Keratinocyte (primary cell): ENCODE data around the gene KCND2. TPM values are rescaled to one million over a fixed set of nuclear protein-coding genes. Genes with fewer than 3 reads are reported as not detected.

ENCODE experiments used
- DNase-seq: peaks from one replicate; pipeline ENCODE4 v3.0.0-alpha.2; 2011; ENCODE audit warnings: low read depth, missing footprints, low spot score
- FAIRE-seq: peaks from 2 replicates; lab custom pipeline; 2011; peaks lifted over from hg19 to GRCh38; lab: Jason Lieb, UNC
- H2AFZ ChIP-seq: 2 replicates; pipeline ENCODE4 v1.6.0; 2012; ENCODE audit warnings: low read length, control low read depth, inconsistent platforms; ENCODE audit not compliant: control insufficient read depth
- H3K27ac ChIP-seq: 2 replicates; pipeline ENCODE4 v1.5.1; 2011; ENCODE audit warnings: low read length; ENCODE audit not compliant: control insufficient read depth, insufficient read depth
- H3K27me3 ChIP-seq: 3 replicates; pipeline ENCODE4 v1.6.0; 2011; ENCODE audit warnings: low read length; ENCODE audit not compliant: control insufficient read depth, insufficient read depth; ENCODE audit errors: extremely low read depth
- H3K36me3 ChIP-seq, 2 experiments: 2 replicates in 1 of 2; 3 replicates in 1 of 2; pipeline ENCODE4 v1.5.1; 2011; ENCODE audit warnings: low read length in 2 of 2, mild to moderate bottlenecking in 1 of 2; ENCODE audit not compliant: control insufficient read depth in 2 of 2, insufficient read depth in 2 of 2; ENCODE audit errors: extremely low read depth in 1 of 2
- H3K4me1 ChIP-seq: 3 replicates; pipeline ENCODE4 v1.5.1; 2011; ENCODE audit warnings: low read length; ENCODE audit not compliant: control insufficient read depth, insufficient read depth; ENCODE audit errors: extremely low read depth
- H3K4me2 ChIP-seq: 3 replicates; pipeline ENCODE4 v1.6.0; 2011; ENCODE audit warnings: low read depth, low read length; ENCODE audit not compliant: control insufficient read depth, insufficient read depth; ENCODE audit errors: extremely low read depth
- H3K4me3 ChIP-seq, 3 experiments: fragments of 200-600 bp in 1 of 3; sonication (generic) in 1 of 3; 2 replicates in 2 of 3; 3 replicates in 1 of 3; pipeline ENCODE4 v1.5.1; 2011 to 2016; ENCODE audit warnings: low read length in 3 of 3, mild to moderate bottlenecking in 3 of 3, control low read depth in 2 of 3, inconsistent platforms in 1 of 3, low read depth in 1 of 3, mixed read lengths in 1 of 3, mixed run types in 1 of 3, moderate library complexity in 1 of 3; ENCODE audit not compliant: control insufficient read depth in 2 of 3, insufficient read depth in 2 of 3; ENCODE audit errors: extremely low read depth in 1 of 3
- H3K79me2 ChIP-seq: 2 replicates; pipeline ENCODE4 v1.6.0; 2012; ENCODE audit warnings: low read length; ENCODE audit not compliant: control insufficient read depth, insufficient read depth
- H3K9ac ChIP-seq: 3 replicates; pipeline ENCODE4 v1.6.0; 2011; ENCODE audit warnings: low read length; ENCODE audit not compliant: control insufficient read depth, insufficient read depth; ENCODE audit errors: extremely low read depth
- H3K9me1 ChIP-seq: 3 replicates; pipeline ENCODE4 v1.6.0; 2011; ENCODE audit warnings: low read length; ENCODE audit not compliant: control insufficient read depth, insufficient read depth; ENCODE audit errors: extremely low read depth
- H3K9me3 ChIP-seq: 2 replicates; pipeline ENCODE4 v1.5.1; 2012; ENCODE audit warnings: low read depth, low read length; ENCODE audit not compliant: control insufficient read depth
- H4K20me1 ChIP-seq: 3 replicates; pipeline ENCODE4 v1.6.0; 2011; ENCODE audit warnings: low read length; ENCODE audit not compliant: control insufficient read depth, insufficient read depth; ENCODE audit errors: extremely low read depth
- EZH2 ChIP-seq: IDR thresholded peaks from one replicate; pipeline ENCODE4 v1.6.1; 2012; ENCODE audit warnings: inconsistent platforms, mild to moderate bottlenecking, low read length, moderate library complexity
- dilution Hi-C: fragments of 300-500 bp; cut with MboI; formaldehyde crosslinking; loops from one replicate; pipeline ENCODE4 v1.7.0; 2020; ENCODE audit warnings: low sequenced_read_pairs; ENCODE audit not compliant: extremely low pct_ligation_motif_present
- polyA plus RNA-seq, 5 experiments: library from polyadenylated mRNA; depleted of rRNA in 3 of 5; stranded (reverse) in 3 of 5; stranded (forward) in 1 of 5; unstranded in 1 of 5; fragments of >200 nt; gene quantifications; 1 replicate in 1 of 5; 2 replicates in 3 of 5; 3 replicates in 1 of 5; pipeline versions ENCODE4 v1.2.1 to v1.2.3, GENCODE V29; 2011 to 2012; ENCODE audit warnings: missing spikeins in 2 of 5, low read depth in 1 of 5, low replicate concordance in 1 of 5
- TF ChIP-seq, protein P1 (sequence below), 3 experiments: IDR thresholded peaks in 1 of 3; conservative IDR thresholded peaks in 1 of 3; optimal IDR thresholded peaks in 1 of 3; 2 replicates in 2 of 3; 3 replicates in 1 of 3; pipeline versions ENCODE3 to v1.5.1; 2011; ENCODE audit warnings: low read length in 3 of 3, mild to moderate bottlenecking in 3 of 3, moderate library complexity in 2 of 3, control low read depth in 1 of 3, inconsistent platforms in 1 of 3; ENCODE audit not compliant: insufficient read depth in 2 of 3; ENCODE audit errors: extremely low read depth in 1 of 3

KCND2 gene
- polyA plus RNA-seq, 1 donor (not counting 4 experiments of a cell fraction or from before 2014, with no cell fraction given): not detected

DNA sequence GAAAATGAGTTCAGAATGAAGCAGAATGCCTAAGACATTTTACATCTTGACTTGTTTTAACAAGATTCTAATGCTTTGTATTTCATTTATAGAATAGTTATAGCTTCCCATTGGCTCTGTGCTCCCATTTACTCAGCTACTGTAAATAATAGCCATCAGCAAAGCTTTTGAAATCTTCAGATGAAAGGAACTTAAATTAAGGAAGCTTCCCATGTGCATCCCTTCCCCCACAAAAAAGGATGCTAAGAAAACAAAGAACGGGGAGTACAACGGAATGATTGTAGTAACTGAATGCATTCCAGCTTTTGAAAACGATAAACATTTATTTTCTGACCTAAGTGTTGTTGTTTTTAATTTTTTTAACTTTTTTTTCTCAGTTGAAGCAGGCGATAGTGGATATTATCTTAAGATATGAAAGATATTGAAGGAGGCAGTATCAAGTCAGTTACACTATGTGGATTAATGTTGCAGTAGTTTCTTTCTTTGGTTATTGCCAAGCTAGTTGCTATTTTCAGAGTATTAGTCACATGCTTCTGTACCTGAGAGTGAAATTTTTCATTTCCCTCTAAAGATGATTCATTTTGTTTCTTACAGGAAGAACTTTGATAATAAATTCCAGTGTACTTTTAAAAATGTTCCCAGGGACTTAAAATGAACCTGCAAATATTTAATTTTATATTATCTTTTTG is 129.2 kb downstream of the KCND2 start:
- DNase-seq: peak; percentile 13
- dilution Hi-C loops: no loop called here
- Histone ChIP-seq H3K4me3 (peak overlapping the region in 1 of 3 experiments; percentile 65), H3K9me1 (no peaks in the 10 kb centered on the region), H3K36me3 (no peaks in the 10 kb centered on the region), H3K27me3 (no peaks in the 10 kb centered on the region), H3K79me2 (no peaks in the 10 kb centered on the region), H3K9me3 (no peaks in the 10 kb centered on the region), H3K27ac (peak overlapping the region; percentile 71), H4K20me1 (no peaks in the 10 kb centered on the region), H3K4me1 (peaks cover 30% of the 10 kb centered on the region), H3K4me2 (peak overlapping the region; percentile 76), H3K9ac (no peak overlapping the region), H2AFZ (peak overlapping the region; percentile 47)
- FAIRE-seq: peak; percentile 9
- TF ChIP-seq, protein P1, sequence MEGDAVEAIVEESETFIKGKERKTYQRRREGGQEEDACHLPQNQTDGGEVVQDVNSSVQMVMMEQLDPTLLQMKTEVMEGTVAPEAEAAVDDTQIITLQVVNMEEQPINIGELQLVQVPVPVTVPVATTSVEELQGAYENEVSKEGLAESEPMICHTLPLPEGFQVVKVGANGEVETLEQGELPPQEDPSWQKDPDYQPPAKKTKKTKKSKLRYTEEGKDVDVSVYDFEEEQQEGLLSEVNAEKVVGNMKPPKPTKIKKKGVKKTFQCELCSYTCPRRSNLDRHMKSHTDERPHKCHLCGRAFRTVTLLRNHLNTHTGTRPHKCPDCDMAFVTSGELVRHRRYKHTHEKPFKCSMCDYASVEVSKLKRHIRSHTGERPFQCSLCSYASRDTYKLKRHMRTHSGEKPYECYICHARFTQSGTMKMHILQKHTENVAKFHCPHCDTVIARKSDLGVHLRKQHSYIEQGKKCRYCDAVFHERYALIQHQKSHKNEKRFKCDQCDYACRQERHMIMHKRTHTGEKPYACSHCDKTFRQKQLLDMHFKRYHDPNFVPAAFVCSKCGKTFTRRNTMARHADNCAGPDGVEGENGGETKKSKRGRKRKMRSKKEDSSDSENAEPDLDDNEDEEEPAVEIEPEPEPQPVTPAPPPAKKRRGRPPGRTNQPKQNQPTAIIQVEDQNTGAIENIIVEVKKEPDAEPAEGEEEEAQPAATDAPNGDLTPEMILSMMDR (optimal IDR thresholded peaks at IDR 0.05 in 1 of 3, IDR thresholded peaks at IDR 0.05 in 1 of 3, conservative IDR thresholded peaks at IDR 0.05 in 1 of 3; ENCODE audit: extremely low read depth in 1 of 3, insufficient read depth in 2 of 3, low read length in 3 of 3): no peak
- TF ChIP-seq EZH2: no peak

DNA sequence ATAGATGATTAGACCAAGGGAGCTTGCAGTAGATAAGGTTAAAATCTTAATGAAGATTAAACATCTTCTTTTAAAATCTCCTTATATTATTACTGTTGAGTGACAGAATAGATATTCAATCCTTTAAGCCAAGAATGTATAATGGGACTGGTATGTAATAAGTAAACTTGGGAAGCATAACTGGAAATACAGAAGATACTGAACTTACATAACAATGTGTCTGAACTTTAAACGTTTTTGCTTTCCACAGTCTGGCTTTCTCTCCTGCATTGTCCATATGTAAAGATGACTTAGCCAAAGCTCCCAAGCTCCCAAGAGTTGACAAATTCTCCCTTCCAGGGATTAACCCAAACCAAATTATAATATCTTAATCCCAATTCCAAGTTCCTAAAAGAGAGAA is 129.8 kb downstream of the KCND2 start:
- H3K4me2 ChIP-seq: no peak overlapping the region

More for the DNA sequence above, 129.8 kb downstream of the KCND2 start:
- TF ChIP-seq, protein P1 (optimal IDR thresholded peaks at IDR 0.05 in 1 of 3, IDR thresholded peaks at IDR 0.05 in 1 of 3, conservative IDR thresholded peaks at IDR 0.05 in 1 of 3; ENCODE audit: extremely low read depth in 1 of 3, insufficient read depth in 2 of 3, low read length in 3 of 3): no peak
- TF ChIP-seq EZH2: no peak
- dilution Hi-C loops: no loop called here
- Histone ChIP-seq H3K27ac (peak overlapping the region; percentile 71), H3K9me3 (no peaks in the 10 kb centered on the region), H3K36me3 (no peaks in the 10 kb centered on the region), H3K4me3 (no peak overlapping the region), H4K20me1 (no peaks in the 10 kb centered on the region), H2AFZ (peak overlapping the region; percentile 33), H3K9ac (peak overlapping the region; percentile 28), H3K27me3 (no peaks in the 10 kb centered on the region), H3K9me1 (no peaks in the 10 kb centered on the region), H3K79me2 (no peaks in the 10 kb centered on the region), H3K4me1 (peaks cover 31% of the 10 kb centered on the region)
- no peak for FAIRE-seq
- no peak for DNase-seq
